HUES64 (cell line): ENCODE data around the gene MZT1.

Experiments
- H3K27ac ChIP-seq: 2 replicates; pipeline ENCODE4 v1.7.0; 2013; ENCODE audit warnings: low read depth, low read length, inconsistent platforms
- H3K27me3 ChIP-seq: 2 replicates; pipeline ENCODE4 v1.6.1; 2013; ENCODE audit warnings: mild to moderate bottlenecking, low read length; ENCODE audit not compliant: insufficient read depth
- H3K36me3 ChIP-seq: 2 replicates; pipeline ENCODE4 v1.6.1; 2013; ENCODE audit warnings: mild to moderate bottlenecking, low read length; ENCODE audit not compliant: insufficient read depth
- H3K4me1 ChIP-seq: 2 replicates; pipeline ENCODE4 v1.6.1; 2013; ENCODE audit warnings: mild to moderate bottlenecking, low read length, moderate library complexity; ENCODE audit not compliant: insufficient read depth
- H3K4me3 ChIP-seq: 2 replicates; pipeline ENCODE4 v1.5.1; 2013; ENCODE audit warnings: mild to moderate bottlenecking, low read length, moderate library complexity
- H3K9ac ChIP-seq: 2 replicates; pipeline ENCODE4 v1.6.1; 2013; ENCODE audit warnings: mild to moderate bottlenecking, low read depth, low read length
- H3K9me3 ChIP-seq: 2 replicates; pipeline ENCODE4 v1.6.1; 2013; ENCODE audit warnings: low read depth, low read length; ENCODE audit not compliant: insufficient read depth
- WGBS: fragments of 150-250, 120-280 bp; methylation state at CpG from one replicate; pipeline ENCODE4 v1.1.7; 2013; ENCODE audit warnings: missing lambda C conversion rate; 5-methylcytosine and 5-hydroxymethylcytosine counted together

Gene MZT1

DNA sequence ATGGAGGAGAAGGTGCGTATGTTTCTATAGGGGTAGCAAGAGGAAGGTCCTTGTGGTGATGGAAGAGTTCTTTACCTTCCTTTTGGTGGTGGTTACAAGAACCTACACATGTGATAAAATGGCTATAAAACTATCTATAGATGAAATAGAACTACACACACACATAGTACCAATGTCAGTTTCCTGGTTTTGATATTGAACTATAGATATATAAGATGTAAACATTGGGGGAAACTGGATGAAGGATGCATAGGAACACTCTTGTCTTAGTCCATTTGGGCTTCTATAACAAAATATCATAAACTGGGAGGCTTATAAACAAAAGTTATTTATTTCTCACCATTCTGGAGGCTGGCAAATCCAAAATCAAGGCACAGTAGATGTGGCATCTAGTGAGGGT lies 47.1 kb downstream of the MZT1 start:
- no peaks in the 10 kb centered on the region for H3K27me3 ChIP-seq
- WGBS = 100% methylated on average over 1 of the region's 1 CpG
- H3K36me3 ChIP-seq = no peaks in the 10 kb centered on the region

DNA sequence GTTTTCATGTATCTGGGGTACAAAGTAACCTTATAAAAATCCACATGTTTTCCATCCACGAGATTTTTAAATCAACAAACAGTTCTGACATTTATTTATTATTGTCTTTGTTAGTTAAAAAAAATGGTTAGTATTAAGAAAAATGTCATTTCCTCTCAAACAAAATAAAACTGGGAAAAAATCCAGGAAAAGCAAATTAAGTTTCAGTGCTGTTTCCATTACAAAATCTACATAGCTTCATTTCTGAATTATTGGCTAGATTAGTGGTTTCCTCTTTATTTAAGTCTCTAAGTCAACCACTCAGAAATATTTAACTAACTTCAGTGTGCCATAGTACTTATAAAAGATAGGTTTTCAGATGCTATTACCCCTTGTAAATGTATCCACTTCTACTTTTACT lies 49.1 kb downstream of the MZT1 start:
- no CpG with 5 or more reads among the region's 1 CpG for WGBS
- Histone ChIP-seq H3K4me3 (no peak overlapping the region), H3K36me3 (no peaks in the 10 kb centered on the region), H3K4me1 (peaks cover 8% of the 10 kb centered on the region; the same call in 1 of the 2 replicates), H3K9ac (no peak overlapping the region), H3K27ac (no peak overlapping the region), H3K9me3 (no peaks in the 10 kb centered on the region), H3K27me3 (no peaks in the 10 kb centered on the region)

More for the DNA sequence above, 47.1 kb downstream of the MZT1 start:
- Histone ChIP-seq H3K4me1 (peaks cover 8% of the 10 kb centered on the region; the same call in 1 of the 2 replicates), H3K27ac (no peak overlapping the region), H3K9ac (no peak overlapping the region), H3K4me3 (no peak overlapping the region), H3K9me3 (no peaks in the 10 kb centered on the region)

DNA sequence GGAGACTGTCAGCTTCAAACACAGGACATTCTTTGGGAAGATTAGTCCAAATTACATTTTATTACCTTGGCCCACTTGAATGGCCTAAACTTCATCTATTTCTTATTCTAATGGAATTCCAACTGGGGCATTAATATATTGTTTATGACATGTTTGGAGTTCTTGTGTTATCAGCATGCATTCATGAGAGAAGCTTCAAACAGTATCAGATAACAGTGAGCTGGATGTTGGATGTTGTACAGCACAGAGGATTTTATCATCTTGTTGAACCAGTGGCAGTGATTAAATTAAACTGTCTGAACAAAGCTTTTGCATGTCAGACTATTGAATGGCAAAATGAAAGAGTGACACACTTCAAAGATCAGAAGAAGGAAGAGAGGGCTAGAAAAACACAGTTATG lies 50.0 kb downstream of the MZT1 start:
- Histone ChIP-seq H3K4me1 (peaks cover 8% of the 10 kb centered on the region; the same call in 1 of the 2 replicates), H3K4me3 (no peak overlapping the region), H3K27me3 (no peaks in the 10 kb centered on the region), H3K9me3 (no peaks in the 10 kb centered on the region), H3K9ac (no peak overlapping the region), H3K27ac (no peak overlapping the region), H3K36me3 (no peaks in the 10 kb centered on the region)

DNA sequence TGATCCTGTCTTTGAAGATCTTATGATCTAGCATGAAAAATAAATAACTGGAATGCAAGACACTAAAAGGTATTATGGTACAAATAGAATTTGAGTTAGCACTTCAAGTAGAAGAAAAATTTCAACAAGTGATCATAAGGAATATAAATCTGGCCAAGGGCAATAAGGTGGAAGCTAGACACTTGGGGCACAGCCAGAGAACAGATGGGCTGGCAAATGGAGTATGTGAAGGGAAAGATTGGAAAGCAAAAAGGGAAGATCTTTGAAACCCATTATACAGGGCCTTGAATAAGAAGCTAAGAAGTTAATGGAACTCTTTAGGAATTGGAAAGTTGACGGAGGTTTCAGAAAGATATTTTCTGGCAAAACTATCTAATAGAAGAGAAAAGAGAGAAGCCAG lies 61.0 kb downstream of the MZT1 start:
- Histone ChIP-seq H3K27me3 (no peaks in the 10 kb centered on the region), H3K9me3 (no peaks in the 10 kb centered on the region), H3K4me3 (no peak overlapping the region), H3K27ac (no peak overlapping the region), H3K36me3 (no peaks in the 10 kb centered on the region), H3K4me1 (0 out of 2 replicates have a peak, but pooled peaks cover 4% of the 10 kb centered on the region), H3K9ac (no peak overlapping the region)
- 95% methylated on average over 1 of the region's 1 CpG for WGBS

DNA sequence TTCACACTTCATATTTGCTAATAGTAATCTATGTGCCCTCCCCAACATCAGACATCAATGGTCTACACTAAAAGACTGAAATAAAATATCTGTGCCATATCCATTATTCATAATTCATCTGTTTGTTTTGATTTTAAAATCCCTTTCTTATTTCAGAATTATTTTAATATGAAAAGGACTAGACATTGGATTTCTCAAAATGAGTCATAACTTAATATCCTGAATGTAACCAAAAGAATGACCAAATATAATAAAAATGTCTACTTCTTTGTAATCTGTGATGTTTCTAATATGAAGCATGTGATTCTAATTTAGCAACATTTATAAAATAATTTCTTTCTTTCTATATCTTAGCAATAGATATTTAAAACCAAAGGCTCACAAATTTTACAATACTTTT lies 64.9 kb downstream of the MZT1 start:
- Histone ChIP-seq H3K4me1 (no peaks in the 10 kb centered on the region), H3K27ac (no peak overlapping the region), H3K36me3 (no peaks in the 10 kb centered on the region), H3K27me3 (no peaks in the 10 kb centered on the region), H3K9ac (no peak overlapping the region), H3K4me3 (no peak overlapping the region), H3K9me3 (no peaks in the 10 kb centered on the region)
